ENCODE measurements around the gene NOL3. TPM values are rescaled to one million over a fixed set of nuclear protein-coding genes. Genes with fewer than 3 reads are reported as not detected.
"Not testable (repeated sequence)": the region's sequence is repeated elsewhere in the genome, so short reads cannot be mapped to it uniquely, and the experiment has no call there.

Gene NOL3
- 10 to 100 TPM; 14.6 to 36.6 (median 26.6) TPM for polyA plus RNA-seq (ENCODE audit: insufficient read length in 10 of 10)
- long read RNA-seq, donor 1, partial matches to known transcripts = 0 of 4 reads
- long read RNA-seq, donor 1, other reads (novel, unspliced or antisense) = 0 of 4 reads
- long read RNA-seq, donor 2, partial matches to known transcripts = 0 of 6 reads
- long read RNA-seq, donor 2, other reads (novel, unspliced or antisense) = 0 of 6 reads
- long read RNA-seq, donor 3 = 0 reads
- long read RNA-seq, donor 4, partial matches to known transcripts = 0 of 1 reads
- long read RNA-seq, donor 4, other reads (novel, unspliced or antisense) = 0 of 1 reads
- long read RNA-seq, donor 5, partial matches to known transcripts = 0 of 2 reads
- long read RNA-seq, donor 5, other reads (novel, unspliced or antisense) = 0 of 2 reads
- long read RNA-seq, donor 6, partial matches to known transcripts = 0 of 3 reads
- long read RNA-seq, donor 6, other reads (novel, unspliced or antisense) = 0 of 3 reads
- long read RNA-seq, donor 7, partial matches to known transcripts = 36 of 39 reads
- long read RNA-seq, donor 7, other reads (novel, unspliced or antisense) = 0 of 39 reads
- long read RNA-seq, donor 8, partial matches to known transcripts = 10 of 10 reads
- long read RNA-seq, donor 8, other reads (novel, unspliced or antisense) = 0 of 10 reads
- long read RNA-seq, donor 9, partial matches to known transcripts = 0 of 2 reads
- long read RNA-seq, donor 9, other reads (novel, unspliced or antisense) = 0 of 2 reads

DNA sequence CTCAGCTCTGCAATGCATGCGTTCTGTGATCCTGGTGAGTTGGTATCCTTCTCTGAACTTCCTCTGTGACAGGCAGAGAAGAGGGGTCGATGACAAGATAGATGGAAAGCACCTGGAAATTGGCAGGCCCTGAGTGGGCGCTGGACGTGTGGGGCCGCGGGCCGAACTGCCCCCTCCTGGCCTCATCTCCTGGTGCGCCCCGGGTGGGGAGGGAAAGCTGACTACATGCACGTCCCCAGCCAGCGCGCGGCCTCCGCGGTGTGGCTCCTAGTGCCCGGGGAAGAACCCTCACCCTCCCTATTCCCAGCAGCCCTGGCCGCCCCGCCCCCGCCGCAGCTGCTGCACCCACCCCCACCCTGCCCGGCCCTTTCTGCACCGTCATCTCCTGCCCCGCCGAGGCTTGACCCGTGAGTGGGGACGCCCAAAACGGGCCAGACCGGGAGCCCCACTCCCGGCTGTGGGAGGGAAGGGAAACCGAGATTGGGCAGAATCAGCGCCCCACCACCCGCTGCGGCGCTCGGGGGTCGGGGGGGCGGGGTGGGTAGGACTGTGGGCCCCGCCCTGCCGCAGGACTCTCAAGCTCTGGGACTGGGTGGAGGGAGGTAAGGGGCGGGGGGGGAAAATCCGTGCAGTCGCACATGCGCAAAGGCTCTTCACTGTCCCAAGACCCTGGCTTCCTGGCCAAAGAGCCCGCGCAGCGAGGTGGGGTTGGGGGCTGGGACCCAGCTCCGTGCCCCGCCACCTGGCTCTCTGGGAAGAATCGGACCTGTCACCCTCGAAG lies at the start of gene NOL3:
TSS of gene NOL3 (plus strand) at position 371 of the 781 bp plus-strand sequence.
- peak in 2 of 3 donors; percentile 72 to 73 for DNase-seq

- DNase-seq = not testable (repeated sequence)
Measured at GRCh38 chr16:67122799-67123198, 47.5 kb upstream of the NOL3 start.

DNA sequence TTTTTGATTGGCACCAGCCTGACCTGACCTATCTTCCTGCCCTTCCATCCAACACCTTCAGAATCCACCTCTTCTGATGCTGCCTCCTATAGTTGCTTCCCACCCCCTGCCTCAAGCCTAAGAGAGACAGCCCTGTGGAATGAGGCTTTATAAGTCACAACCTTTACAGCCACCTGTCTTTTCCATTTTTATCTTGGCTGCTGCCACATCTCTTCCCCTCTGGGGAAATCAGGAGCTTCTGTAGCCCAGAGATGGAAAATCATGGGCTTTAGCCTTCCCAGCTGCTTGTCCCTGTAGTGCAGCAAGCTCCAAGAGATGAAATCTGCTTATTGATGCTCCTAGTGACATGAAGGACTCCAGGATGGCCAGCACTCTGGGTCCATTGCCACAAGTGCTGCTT lies 41.9 kb upstream of the NOL3 start:
- DNase-seq = no peak

GRCh38 chr16:67128887-67129286 lies 41.5 kb upstream of the NOL3 start:
- DNase-seq = no peak

DNA sequence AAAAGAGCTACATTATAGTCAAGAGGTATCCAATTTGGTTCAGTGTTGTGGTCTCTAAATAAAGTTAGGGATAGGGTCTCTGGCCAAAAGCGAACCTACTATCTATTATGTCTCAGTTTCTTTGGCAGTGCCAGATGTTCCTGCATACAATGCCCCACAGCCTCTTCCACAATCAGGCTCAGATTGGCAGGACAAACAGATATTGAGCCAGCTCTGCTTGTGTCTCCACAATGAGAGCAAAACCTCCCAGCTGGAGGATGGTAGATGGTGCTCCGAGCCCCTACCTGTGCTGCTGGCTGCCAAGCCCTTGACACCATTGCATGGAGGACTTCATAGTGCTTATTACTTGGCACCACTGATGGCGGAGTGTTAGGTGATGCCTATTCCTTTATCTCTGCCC lies 40.9 kb upstream of the NOL3 start:
- no peak for DNase-seq

GRCh38 chr16:67137605-67138004 lies 32.7 kb upstream of the NOL3 start:
- no peak for DNase-seq

DNA sequence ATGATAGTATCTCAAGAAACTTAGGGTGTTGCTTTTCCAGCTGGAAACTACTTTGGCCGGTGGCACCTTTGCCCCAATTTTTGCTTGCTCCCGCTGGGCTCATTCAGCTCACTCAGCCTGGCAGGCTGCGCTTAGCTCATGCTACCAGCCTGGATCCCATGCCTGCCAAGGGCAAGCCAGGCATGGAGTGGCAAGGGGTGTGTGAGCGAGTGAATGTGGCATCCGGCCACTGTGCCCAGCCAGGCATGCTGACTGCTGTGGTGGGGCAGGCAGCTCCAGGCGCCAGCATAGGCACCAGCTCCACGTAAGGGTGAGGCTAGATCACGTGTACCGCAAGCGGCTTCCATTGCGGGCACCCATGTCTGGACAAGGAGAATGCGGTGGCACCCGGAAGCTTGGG lies 28.9 kb upstream of the NOL3 start:
- DNase-seq = no peak

GRCh38 chr16:67142342-67142741 lies 28.0 kb upstream of the NOL3 start:
- no peak for DNase-seq

DNA sequence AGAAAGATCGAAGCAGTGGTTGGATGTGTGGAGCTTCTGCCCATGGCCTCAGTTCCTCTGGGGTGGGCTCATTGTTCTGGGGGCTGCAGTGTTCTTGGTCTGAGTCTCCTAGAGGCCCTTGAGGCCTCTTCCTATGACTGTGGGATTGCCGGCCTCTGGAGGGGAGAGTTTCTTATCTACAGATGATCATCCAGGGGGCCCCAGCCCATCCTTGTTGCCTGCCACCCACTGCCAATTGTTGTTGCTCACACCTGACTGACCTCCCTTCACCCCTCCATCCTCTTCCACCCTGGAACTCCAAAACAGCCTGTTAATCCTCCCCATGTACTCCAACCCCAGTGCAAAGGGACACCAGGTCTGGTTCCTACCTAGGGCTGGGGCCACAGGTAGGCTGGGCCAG lies 25.4 kb upstream of the NOL3 start:
- no peak for DNase-seq

DNA sequence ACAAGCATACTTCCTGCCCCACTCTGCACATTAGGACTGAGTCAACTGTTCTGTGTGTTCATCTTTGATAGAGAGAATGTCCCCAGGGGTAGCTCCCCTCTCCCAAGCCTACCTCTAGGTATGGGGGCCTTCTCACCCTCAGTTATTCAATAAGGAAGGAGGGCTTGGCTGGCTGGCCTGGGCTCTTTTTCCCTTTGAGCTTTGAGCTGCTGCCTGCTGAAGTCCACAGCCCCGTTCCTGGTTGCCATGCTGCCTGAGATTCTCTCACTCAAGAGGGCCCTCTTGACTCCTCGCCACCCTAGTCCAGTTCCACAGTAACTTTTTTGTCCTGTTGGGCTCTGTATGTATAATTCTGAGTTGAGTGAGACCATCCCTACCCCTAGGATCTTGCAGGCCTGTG lies 24.6 kb upstream of the NOL3 start:
- no peak for DNase-seq

- DNase-seq = no peak
Measured at GRCh38 chr16:67146523-67147357, 23.6 kb upstream of the NOL3 start.

DNA sequence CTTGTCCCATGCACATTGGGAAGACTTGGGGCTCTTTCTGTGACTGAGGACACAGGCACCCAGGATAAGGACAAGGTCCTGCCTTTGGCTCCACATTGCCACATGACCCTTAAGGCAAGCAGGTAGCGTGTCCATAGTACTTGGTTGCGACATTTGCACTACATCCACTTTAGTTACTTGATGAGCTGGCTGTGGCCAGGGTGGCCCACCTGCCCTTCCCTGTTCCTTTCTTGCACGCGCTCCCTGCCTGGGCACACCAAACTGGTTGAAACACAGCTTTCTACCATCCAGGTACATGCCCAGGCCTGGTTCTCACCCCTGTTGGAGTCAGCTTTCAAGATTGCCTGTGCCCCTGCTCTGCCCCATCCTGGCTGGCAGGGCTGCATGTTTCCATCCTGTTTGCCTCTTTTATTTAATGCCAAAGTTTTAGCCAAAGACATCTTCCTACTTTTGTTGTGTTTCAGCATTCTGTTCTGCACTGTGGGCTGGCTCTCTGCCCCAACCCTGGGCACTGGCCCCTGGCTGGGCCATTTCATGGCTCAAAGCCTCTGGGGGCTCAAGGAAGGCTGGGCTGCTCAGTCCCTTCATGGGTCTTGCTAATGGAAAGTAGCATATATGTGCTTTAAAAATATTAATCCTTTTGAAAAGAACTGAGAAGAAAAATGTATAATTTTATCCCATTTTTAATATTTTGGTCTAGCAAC lies 22.7 kb upstream of the NOL3 start:
- no peak for DNase-seq

DNA sequence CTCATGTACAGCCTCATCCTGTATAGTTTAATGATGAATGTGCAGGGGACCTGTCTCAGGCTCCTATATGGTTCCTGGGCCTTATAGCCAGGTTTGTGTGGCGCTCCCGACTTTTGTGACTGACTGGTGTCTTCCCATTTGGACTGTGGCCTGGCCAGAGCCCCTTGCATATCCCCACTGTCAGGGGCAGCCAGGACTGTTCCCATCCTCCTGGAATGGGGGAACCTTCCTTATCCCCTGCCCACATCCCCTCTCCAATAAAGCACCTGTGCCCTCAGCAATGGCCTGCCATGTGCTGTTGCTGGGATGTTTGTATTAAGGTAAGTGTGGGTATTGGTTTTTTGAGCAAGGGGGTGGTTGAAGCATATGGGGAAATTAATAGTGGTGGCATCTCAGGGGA lies 22.1 kb upstream of the NOL3 start:
- DNase-seq = no peak

- DNase-seq = peak in 1 of 3 donors; percentile 28
Measured at GRCh38 chr16:67148656-67149275, 21.6 kb upstream of the NOL3 start.

DNA sequence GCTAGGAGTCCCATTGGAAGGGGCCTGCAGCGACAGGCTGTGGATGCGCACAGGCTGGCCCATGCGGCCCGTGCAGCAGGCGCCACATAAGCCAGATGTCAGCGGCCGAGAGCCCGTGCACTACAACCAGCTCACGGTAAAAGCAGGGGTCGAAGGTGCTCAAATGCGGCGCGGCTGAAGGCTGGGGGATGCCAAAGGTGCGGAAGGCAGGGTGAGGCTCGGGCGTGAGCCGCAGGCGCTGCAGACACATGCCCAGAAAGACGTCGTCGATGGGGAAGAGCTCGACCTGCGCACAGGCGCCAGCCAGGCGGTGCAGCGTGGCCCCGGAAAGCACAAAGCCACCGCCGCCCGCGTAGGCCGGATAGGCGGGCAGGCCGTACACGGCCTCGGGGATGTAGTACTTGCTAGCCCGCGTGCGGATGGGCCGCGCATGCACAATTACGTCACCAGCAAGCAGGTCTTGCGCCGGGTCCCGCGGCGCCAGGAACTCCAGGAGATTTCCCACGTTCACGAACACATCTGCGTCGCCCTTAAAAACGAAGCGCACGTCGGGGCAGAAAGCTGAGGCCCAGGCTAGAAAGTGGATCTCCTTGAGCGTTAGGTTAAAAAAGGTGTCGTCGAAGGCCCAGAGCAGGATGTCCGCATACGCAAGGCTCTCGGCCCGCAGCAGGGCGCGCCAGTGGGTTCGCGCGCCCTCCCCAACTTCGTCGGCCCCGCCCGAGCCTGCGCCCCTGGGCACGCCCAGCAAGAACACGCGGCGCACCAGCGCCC lies 20.9 kb upstream of the NOL3 start:
- DNase-seq = peak in 1 of 3 donors; percentile 40

DNA sequence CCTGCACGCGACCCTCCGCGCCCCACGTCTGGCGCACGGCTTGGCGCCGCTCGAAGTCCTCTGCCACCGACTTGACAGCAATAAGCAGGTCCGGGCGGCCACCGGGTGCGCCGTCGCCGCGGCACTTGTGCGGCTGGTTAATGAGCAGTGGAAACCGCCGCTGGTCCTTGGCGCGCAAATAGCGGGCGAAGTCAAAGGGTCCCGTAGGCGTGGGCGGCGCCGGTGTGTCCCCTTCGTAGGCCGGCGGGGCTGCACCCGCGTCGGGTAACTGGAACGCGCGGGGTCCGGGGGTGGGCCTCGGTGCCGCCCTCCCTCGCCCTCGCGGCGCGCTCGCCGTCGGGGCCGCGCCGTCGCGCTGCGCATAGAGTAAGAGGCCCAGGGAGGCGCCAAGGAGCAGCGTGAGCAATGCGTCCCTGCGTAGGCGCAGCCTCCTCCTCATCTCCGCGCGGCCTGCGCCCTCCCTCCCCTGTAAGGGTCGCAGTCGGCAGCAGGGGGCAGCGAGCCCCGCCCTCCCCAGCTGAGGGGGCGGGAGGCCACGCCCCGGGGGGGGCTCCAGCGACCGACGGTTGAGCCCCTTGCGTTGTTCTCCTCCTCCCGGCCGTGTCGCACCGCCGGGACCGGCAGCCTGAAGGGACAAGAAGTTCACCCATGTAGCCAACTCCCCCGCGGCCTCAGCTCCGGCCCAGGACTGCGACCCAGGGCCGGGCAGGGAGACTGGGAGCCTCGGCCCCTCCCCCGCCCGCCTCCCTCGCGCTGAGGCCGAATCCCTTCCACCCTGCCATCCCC lies 20.1 kb upstream of the NOL3 start:
- peak in 2 of 3 donors; percentile 88 to 94 for DNase-seq

GRCh38 chr16:67150833-67151396 lies 19.4 kb upstream of the NOL3 start, which contains the start of gene B3GNT9:
TSS of gene B3GNT9 (minus strand) at chr16:67150998. CDS start at chr16:67150485, 513 bp downstream.
- DNase-seq = peak; percentile 68 to 96 (median 90)

Measured in muscle of back (tissue), 13 donors.